GM19324 (cell line): ENCODE data around the gene DLG2.
"Not testable (repeated sequence)": the region's sequence is repeated elsewhere in the genome, so short reads cannot be mapped to it uniquely, and the experiment has no call there.

ENCODE experiments used
- ATAC-seq: cut with Tn5 transposase; IDR thresholded peaks from one replicate; pipeline ENCODE4 v1.9.1; 2021; ENCODE audit warnings: mild to moderate bottlenecking, moderate library complexity; ENCODE audit not compliant: unreplicated experiment, low FRiP score

DLG2 gene

GRCh38 chr11:83612891-83613766 is 2014.0 kb downstream of the DLG2 start:
- ATAC-seq = peak; percentile 61

- no peak for ATAC-seq
Observed at GRCh38 chr11:83611600-83611999, 2015.5 kb downstream of the DLG2 start.

GRCh38 chr11:83611031-83611430 is 2016.1 kb downstream of the DLG2 start:
- ATAC-seq = no peak

GRCh38 chr11:83609191-83609590 is 2018.0 kb downstream of the DLG2 start:
- ATAC-seq = no peak

- no peak for ATAC-seq
Observed at GRCh38 chr11:83608571-83608970, 2018.6 kb downstream of the DLG2 start.

GRCh38 chr11:83601914-83602527 is 2025.1 kb downstream of the DLG2 start:
- no peak for ATAC-seq

GRCh38 chr11:83601201-83601913 is 2025.8 kb downstream of the DLG2 start:
- ATAC-seq = no peak

GRCh38 chr11:83600661-83601060 is 2026.5 kb downstream of the DLG2 start:
- no peak for ATAC-seq

GRCh38 chr11:83599066-83599465 is 2028.1 kb downstream of the DLG2 start:
- ATAC-seq = no peak

- ATAC-seq = not testable (repeated sequence)
Observed at GRCh38 chr11:83587797-83588196, 2039.3 kb downstream of the DLG2 start.

GRCh38 chr11:83583757-83584366 is 2043.3 kb downstream of the DLG2 start:
- ATAC-seq = peak; percentile 73

- ATAC-seq = no peak
Observed at GRCh38 chr11:83574519-83574918, 2052.6 kb downstream of the DLG2 start.

GRCh38 chr11:83572581-83573496 is 2054.3 kb downstream of the DLG2 start:
- no peak for ATAC-seq

GRCh38 chr11:83571302-83571701 is 2055.8 kb downstream of the DLG2 start:
- no peak for ATAC-seq

- ATAC-seq = no peak
Observed at GRCh38 chr11:83569134-83569805, 2057.9 kb downstream of the DLG2 start.

- ATAC-seq = no peak
Observed at GRCh38 chr11:83568516-83568915, 2058.6 kb downstream of the DLG2 start.

- no peak for ATAC-seq
Observed at GRCh38 chr11:83566950-83567349, 2060.2 kb downstream of the DLG2 start.

- no peak for ATAC-seq
Observed at GRCh38 chr11:83564870-83565269, 2062.3 kb downstream of the DLG2 start.

- no peak for ATAC-seq
Observed at GRCh38 chr11:83558281-83558680, 2068.9 kb downstream of the DLG2 start.
